ENCODE data around the gene WDR20. TPM values are rescaled to one million over a fixed set of nuclear protein-coding genes. Genes with fewer than 3 reads are reported as not detected.

The WDR20 gene
- total RNA-seq, 1 donor = 15.6 TPM

DNA sequence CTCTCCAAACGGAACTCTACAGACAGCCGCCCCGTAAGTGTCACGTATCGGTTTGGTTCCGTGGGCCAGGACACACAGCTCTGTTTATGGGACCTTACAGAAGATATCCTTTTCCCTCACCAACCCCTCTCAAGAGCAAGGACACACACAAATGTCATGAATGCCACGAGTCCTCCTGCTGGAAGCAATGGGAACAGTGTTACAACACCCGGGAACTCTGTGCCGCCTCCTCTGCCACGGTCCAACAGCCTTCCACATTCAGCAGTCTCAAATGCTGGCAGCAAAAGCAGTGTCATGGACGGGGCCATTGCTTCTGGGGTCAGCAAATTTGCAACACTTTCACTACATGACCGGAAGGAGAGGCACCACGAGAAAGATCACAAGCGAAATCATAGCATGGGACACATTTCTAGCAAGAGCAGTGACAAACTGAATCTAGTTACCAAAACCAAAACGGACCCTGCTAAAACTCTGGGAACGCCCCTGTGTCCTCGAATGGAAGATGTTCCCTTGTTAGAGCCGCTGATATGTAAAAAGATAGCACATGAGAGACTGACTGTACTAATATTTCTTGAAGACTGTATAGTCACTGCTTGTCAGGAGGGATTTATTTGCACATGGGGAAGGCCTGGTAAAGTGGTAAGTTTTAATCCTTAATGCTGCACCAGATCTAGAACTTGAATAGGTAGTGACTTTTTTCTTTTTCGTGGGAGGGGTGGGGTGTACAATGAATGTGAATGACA lies 69.7 kb downstream of the WDR20 start:
- Histone ChIP-seq H3K4me2 (ENCODE audit: insufficient read depth, low read length) (no peak overlapping the region), H2AFZ (ENCODE audit: low read length) (no peak overlapping the region), H3K27me3 (ENCODE audit: insufficient read depth, low read length) (no peaks in the 10 kb centered on the region), H4K20me1 (ENCODE audit: insufficient read depth, low read length) (peaks cover 5% of the 10 kb centered on the region), H3K9me3 (ENCODE audit: low read depth, low read length) (no peaks in the 10 kb centered on the region), H3K27ac (ENCODE audit: low read depth, low read length) (no peak overlapping the region), H3K4me3 (ENCODE audit: insufficient read depth, low read length) (no peak overlapping the region), H3K79me2 (ENCODE audit: insufficient read depth, low read length) (peaks cover 63% of the 10 kb centered on the region), H3K36me3 (ENCODE audit: insufficient read depth, low read length) (peaks cover 25% of the 10 kb centered on the region), H3K4me1 (ENCODE audit: insufficient read depth, low read length) (peaks cover under 1% of the 10 kb centered on the region)
- TF ChIP-seq, protein P1, sequence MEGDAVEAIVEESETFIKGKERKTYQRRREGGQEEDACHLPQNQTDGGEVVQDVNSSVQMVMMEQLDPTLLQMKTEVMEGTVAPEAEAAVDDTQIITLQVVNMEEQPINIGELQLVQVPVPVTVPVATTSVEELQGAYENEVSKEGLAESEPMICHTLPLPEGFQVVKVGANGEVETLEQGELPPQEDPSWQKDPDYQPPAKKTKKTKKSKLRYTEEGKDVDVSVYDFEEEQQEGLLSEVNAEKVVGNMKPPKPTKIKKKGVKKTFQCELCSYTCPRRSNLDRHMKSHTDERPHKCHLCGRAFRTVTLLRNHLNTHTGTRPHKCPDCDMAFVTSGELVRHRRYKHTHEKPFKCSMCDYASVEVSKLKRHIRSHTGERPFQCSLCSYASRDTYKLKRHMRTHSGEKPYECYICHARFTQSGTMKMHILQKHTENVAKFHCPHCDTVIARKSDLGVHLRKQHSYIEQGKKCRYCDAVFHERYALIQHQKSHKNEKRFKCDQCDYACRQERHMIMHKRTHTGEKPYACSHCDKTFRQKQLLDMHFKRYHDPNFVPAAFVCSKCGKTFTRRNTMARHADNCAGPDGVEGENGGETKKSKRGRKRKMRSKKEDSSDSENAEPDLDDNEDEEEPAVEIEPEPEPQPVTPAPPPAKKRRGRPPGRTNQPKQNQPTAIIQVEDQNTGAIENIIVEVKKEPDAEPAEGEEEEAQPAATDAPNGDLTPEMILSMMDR (IDR thresholded peaks at IDR 0.05; ENCODE audit: extremely low read depth, low read depth, low read length) = peak; percentile 49
- no peak for DNase-seq (ENCODE audit: insufficient read length, low spot score, missing footprints)

DNA sequence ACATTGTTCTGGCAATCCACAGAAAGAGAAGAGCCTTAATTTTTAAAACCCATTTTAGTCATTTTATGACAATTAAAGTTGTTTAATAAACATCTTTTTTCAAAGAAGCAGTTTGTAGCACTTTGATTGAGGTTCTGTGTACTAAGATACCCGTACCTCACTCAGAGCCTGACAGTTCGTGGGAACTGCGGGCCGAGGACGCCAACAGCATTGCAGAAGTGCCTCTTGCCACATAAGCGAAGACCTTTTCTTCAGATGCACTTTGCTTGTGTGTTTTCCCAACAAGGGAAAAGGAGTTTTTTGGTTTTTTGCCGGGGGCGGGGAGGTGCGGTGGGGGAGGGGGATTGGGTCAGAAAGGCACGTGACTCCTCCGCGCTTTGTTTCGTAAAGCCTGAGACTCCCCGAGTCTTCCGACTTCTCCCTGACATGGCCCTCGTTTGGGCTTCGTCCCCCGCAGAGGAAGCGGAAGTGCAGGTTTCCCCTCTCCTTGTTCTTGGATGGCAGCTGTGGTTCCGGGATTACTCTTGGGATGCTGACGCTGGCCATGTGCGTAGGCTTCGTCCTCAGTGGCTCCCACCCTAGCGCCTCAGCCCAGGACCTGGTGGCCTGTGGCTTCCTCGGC lies 70.8 kb downstream of the WDR20 start:
- H3K4me2 ChIP-seq (ENCODE audit: insufficient read depth, low read length) = no peak overlapping the region
- peaks cover 11% of the 10 kb centered on the region for H3K4me1 ChIP-seq (ENCODE audit: insufficient read depth, low read length)
- peaks cover 52% of the 10 kb centered on the region for H3K79me2 ChIP-seq (ENCODE audit: insufficient read depth, low read length)
- H2AFZ ChIP-seq (ENCODE audit: low read length) = no peak overlapping the region
- no peaks in the 10 kb centered on the region for H3K27me3 ChIP-seq (ENCODE audit: insufficient read depth, low read length)
- no peak for DNase-seq (ENCODE audit: insufficient read length, low spot score, missing footprints)
- TF ChIP-seq, protein P1 (IDR thresholded peaks at IDR 0.05; ENCODE audit: extremely low read depth, low read depth, low read length) = no peak
- H4K20me1 ChIP-seq (ENCODE audit: insufficient read depth, low read length) = no peaks in the 10 kb centered on the region
- peaks cover 18% of the 10 kb centered on the region for H3K36me3 ChIP-seq (ENCODE audit: insufficient read depth, low read length)
- no peaks in the 10 kb centered on the region for H3K9me3 ChIP-seq (ENCODE audit: low read depth, low read length)
- no peak overlapping the region for H3K27ac ChIP-seq (ENCODE audit: low read depth, low read length)
- no peak overlapping the region for H3K4me3 ChIP-seq (ENCODE audit: insufficient read depth, low read length)

DNA sequence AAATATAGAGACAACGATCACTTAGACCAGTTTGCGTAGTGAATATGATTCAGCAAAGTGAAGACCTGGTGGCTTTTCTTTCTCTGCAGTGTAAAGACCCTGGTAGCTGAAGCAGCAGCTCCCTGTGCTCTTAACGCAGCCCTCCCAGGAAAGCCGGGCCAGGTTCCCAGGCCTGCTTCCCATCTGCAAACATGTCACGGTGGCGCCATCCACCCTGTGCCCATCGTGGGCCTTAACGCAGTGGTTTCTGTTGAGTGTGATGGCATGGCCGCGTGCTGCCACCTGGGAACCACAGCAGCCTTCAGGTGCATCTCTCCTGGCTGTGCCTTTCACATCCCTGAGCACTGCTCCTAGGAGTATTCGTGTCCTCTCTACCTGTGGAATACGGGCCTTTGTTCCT lies 71.5 kb downstream of the WDR20 start:
- H2AFZ ChIP-seq (ENCODE audit: low read length) = no peak overlapping the region
- no peaks in the 10 kb centered on the region for H3K9me3 ChIP-seq (ENCODE audit: low read depth, low read length)
- peaks cover 19% of the 10 kb centered on the region for H3K4me1 ChIP-seq (ENCODE audit: insufficient read depth, low read length)
- H3K27me3 ChIP-seq (ENCODE audit: insufficient read depth, low read length) = no peaks in the 10 kb centered on the region
- TF ChIP-seq, protein P1 (IDR thresholded peaks at IDR 0.05; ENCODE audit: extremely low read depth, low read depth, low read length) = no peak
- H3K4me2 ChIP-seq (ENCODE audit: insufficient read depth, low read length) = no peak overlapping the region
- peaks cover 17% of the 10 kb centered on the region for H3K36me3 ChIP-seq (ENCODE audit: insufficient read depth, low read length)
- no peak for DNase-seq (ENCODE audit: insufficient read length, low spot score, missing footprints)
- H3K27ac ChIP-seq (ENCODE audit: low read depth, low read length) = no peak overlapping the region
- H3K4me3 ChIP-seq (ENCODE audit: insufficient read depth, low read length) = no peak overlapping the region
- peaks cover 2% of the 10 kb centered on the region for H4K20me1 ChIP-seq (ENCODE audit: insufficient read depth, low read length)
- peaks cover 54% of the 10 kb centered on the region for H3K79me2 ChIP-seq (ENCODE audit: insufficient read depth, low read length)

DNA sequence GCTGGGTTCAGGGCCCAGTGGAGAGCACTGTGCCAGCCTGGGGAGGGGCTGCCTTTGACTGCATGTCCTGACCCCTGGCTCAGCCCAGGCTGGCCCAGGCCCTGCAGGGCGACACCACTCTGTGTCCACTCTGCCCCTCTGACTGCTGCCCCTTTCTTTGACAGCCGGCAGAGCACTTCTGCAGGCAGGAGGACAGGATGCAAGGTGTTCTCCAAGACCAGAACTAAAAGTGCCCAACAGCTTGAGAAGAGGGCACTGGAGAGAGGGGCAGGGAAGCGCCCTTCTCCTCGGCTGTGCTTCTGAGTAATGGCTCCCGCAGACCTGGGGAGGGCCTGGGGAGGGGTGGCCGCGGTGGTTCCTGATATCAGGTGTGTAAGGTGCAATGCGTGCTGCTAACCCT lies 72.7 kb downstream of the WDR20 start:
- H3K36me3 ChIP-seq (ENCODE audit: insufficient read depth, low read length) = peaks cover 25% of the 10 kb centered on the region
- no peak overlapping the region for H3K4me2 ChIP-seq (ENCODE audit: insufficient read depth, low read length)
- H2AFZ ChIP-seq (ENCODE audit: low read length) = no peak overlapping the region
- H3K79me2 ChIP-seq (ENCODE audit: insufficient read depth, low read length) = peaks cover 52% of the 10 kb centered on the region
- H4K20me1 ChIP-seq (ENCODE audit: insufficient read depth, low read length) = peaks cover 3% of the 10 kb centered on the region
- H3K4me1 ChIP-seq (ENCODE audit: insufficient read depth, low read length) = peaks cover 22% of the 10 kb centered on the region
- no peak overlapping the region for H3K4me3 ChIP-seq (ENCODE audit: insufficient read depth, low read length)
- no peaks in the 10 kb centered on the region for H3K9me3 ChIP-seq (ENCODE audit: low read depth, low read length)
- TF ChIP-seq, protein P1 (IDR thresholded peaks at IDR 0.05; ENCODE audit: extremely low read depth, low read depth, low read length) = no peak
- no peak overlapping the region for H3K27ac ChIP-seq (ENCODE audit: low read depth, low read length)
- DNase-seq (ENCODE audit: insufficient read length, low spot score, missing footprints) = no peak
- H3K27me3 ChIP-seq (ENCODE audit: insufficient read depth, low read length) = no peaks in the 10 kb centered on the region

Data from osteoblast (primary cell).